HepG2 (cell line): ENCODE data around the gene IGFALS. TPM values are rescaled to one million over a fixed set of nuclear protein-coding genes. Genes with fewer than 3 reads are reported as not detected.
A peak's percentile ranks its signal among the peaks of the same experiment; 100 is the strongest.

ENCODE experiments used
- ATF7-NPFF ChIP-seq: sonication (generic); formaldehyde crosslinking; IDR thresholded peaks from 2 replicates; pipeline ENCODE4 v1.8.1; 2023; ENCODE audit warnings: mild to moderate bottlenecking, low read depth, missing genetic modification reagents, moderate library complexity
- DNMT1 ChIP-seq: sonication (generic); formaldehyde crosslinking; IDR thresholded peaks from 2 replicates; pipeline ENCODE4 v1.5.1; 2020; ENCODE audit warnings: mild to moderate bottlenecking, missing genetic modification reagents
- FOXM1 ChIP-seq: sonication (generic); formaldehyde crosslinking; IDR thresholded peaks from 2 replicates; pipeline ENCODE4 v1.5.0; 2020; ENCODE audit warnings: missing genetic modification reagents
- GATAD2A ChIP-seq: IDR thresholded peaks from 2 replicates; pipeline ENCODE4 v1.6.1; 2016
- KDM5B ChIP-seq: sonication (generic); formaldehyde crosslinking; IDR thresholded peaks from 2 replicates; pipeline ENCODE4 v1.4.0; 2020; ENCODE audit warnings: missing genetic modification reagents, mild to moderate bottlenecking, borderline replicate concordance
- MBNL3 ChIP-seq: fragments of 250-450 bp; sonication (Bioruptor Pico); conservative IDR thresholded peaks from 2 replicates; pipeline ENCODE4 v1.8.0; 2022; ENCODE audit warnings: mild to moderate bottlenecking, inconsistent platforms
- NFYC ChIP-seq: IDR thresholded peaks from 2 replicates; pipeline ENCODE4 v1.6.1; 2016; ENCODE audit warnings: missing genetic modification reagents, missing compliant biosample characterization
- PHF21A ChIP-seq: sonication (generic); formaldehyde crosslinking; IDR thresholded peaks from 2 replicates; pipeline ENCODE4 v1.5.0; 2020; ENCODE audit warnings: mild to moderate bottlenecking, missing genetic modification reagents
- RAD21 ChIP-seq: fragments of 450-650 bp; formaldehyde crosslinking; IDR thresholded peaks from 2 replicates; pipeline ENCODE4 v1.5.0; 2020; ENCODE audit warnings: mild to moderate bottlenecking
- YEATS4 ChIP-seq: sonication (generic); formaldehyde crosslinking; IDR thresholded peaks from 2 replicates; pipeline ENCODE4 v1.4.0; 2020; ENCODE audit warnings: missing genetic modification reagents, borderline replicate concordance
- YY1 ChIP-seq: IDR thresholded peaks from 2 replicates; pipeline ENCODE4 v1.6.1; 2011; ENCODE audit warnings: low read length, low read depth, moderate library complexity, mild to moderate bottlenecking; ENCODE audit not compliant: insufficient read depth, insufficient replicate concordance
- ZFP36 ChIP-seq: fragments of 150-350 bp; IDR thresholded peaks from 2 replicates; pipeline ENCODE4 v1.6.1; 2018; ENCODE audit warnings: borderline replicate concordance, low read length, low read depth; ENCODE audit not compliant: partially characterized antibody
- ZNF180 ChIP-seq: sonication (generic); formaldehyde crosslinking; IDR thresholded peaks from 2 replicates; pipeline ENCODE4 v1.4.0; 2020; ENCODE audit warnings: low read depth, missing genetic modification reagents, borderline replicate concordance
- ZNF234 ChIP-seq: sonication (generic); formaldehyde crosslinking; conservative IDR thresholded peaks from 2 replicates; pipeline ENCODE4 v1.5.1; 2020; ENCODE audit warnings: mild to moderate bottlenecking, missing genetic modification reagents
- ZNF44 ChIP-seq: sonication (generic); formaldehyde crosslinking; IDR thresholded peaks from 2 replicates; pipeline ENCODE4 v1.5.1; 2020; ENCODE audit warnings: mild to moderate bottlenecking, missing genetic modification reagents
- ZNF567 ChIP-seq: sonication (generic); formaldehyde crosslinking; IDR thresholded peaks from 2 replicates; pipeline ENCODE4 v1.8.1; 2023; ENCODE audit warnings: mild to moderate bottlenecking, missing genetic modification reagents, borderline replicate concordance
- ZNF644 ChIP-seq: IDR thresholded peaks from 2 replicates; pipeline ENCODE4 v1.6.1; 2016; ENCODE audit warnings: low read depth
- ZNF782 ChIP-seq: sonication (generic); formaldehyde crosslinking; IDR thresholded peaks from 2 replicates; pipeline ENCODE4 v1.4.0; 2020; ENCODE audit warnings: missing genetic modification reagents, mild to moderate bottlenecking, borderline replicate concordance
- ZNF83 ChIP-seq: sonication (generic); formaldehyde crosslinking; IDR thresholded peaks from 2 replicates; pipeline ENCODE4 v1.4.0; 2020; ENCODE audit warnings: missing genetic modification reagents, mild to moderate bottlenecking, borderline replicate concordance
- polyA plus RNA-seq, 8 experiments: library from polyadenylated mRNA; depleted of rRNA in 3 of 8; stranded (reverse) in 7 of 8; unstranded in 1 of 8; fragments of >200 nt; fragmentation: Illumina TruSeq in 4 of 8; extraction: Trizol in 4 of 8; gene quantifications; 2 replicates each; pipeline versions ENCODE4 v1.2.1 to v1.2.3, GENCODE V29; 2011 to 2016; ENCODE audit warnings: low read depth in 4 of 8, missing spikeins in 1 of 8, mixed read lengths in 1 of 8; ENCODE audit not compliant: insufficient read depth in 1 of 8
- total RNA-seq, 5 experiments: library from RNA; depleted of rRNA; stranded (reverse); fragments of >200 nt; fragmentation: Illumina TruSeq; extraction: Trizol; gene quantifications; 2 replicates each; pipeline ENCODE4 v1.2.3, GENCODE V29; 2016; ENCODE audit warnings: low read depth in 1 of 5
- TF ChIP-seq, protein P1 (sequence below): sonication (generic); formaldehyde crosslinking; IDR thresholded peaks from 2 replicates; pipeline ENCODE4 v1.4.0; 2020; ENCODE audit warnings: mild to moderate bottlenecking, missing genetic modification reagents, borderline replicate concordance
- TF ChIP-seq, protein P2 (sequence below): sonication (generic); formaldehyde crosslinking; IDR thresholded peaks from 2 replicates; pipeline ENCODE4 v1.4.0; 2020; ENCODE audit warnings: missing genetic modification reagents
- TF ChIP-seq, protein P3 (sequence below): sonication (generic); formaldehyde crosslinking; conservative IDR thresholded peaks from 2 replicates; pipeline ENCODE4 v1.5.0; 2020; ENCODE audit warnings: missing genetic modification reagents

The IGFALS gene
- total and polyA plus RNA-seq, 2 of the 13 experiments (the other 11 are each of a cell fraction or from before 2014, with no cell fraction given) = 0.34 to 2.4 TPM

DNA sequence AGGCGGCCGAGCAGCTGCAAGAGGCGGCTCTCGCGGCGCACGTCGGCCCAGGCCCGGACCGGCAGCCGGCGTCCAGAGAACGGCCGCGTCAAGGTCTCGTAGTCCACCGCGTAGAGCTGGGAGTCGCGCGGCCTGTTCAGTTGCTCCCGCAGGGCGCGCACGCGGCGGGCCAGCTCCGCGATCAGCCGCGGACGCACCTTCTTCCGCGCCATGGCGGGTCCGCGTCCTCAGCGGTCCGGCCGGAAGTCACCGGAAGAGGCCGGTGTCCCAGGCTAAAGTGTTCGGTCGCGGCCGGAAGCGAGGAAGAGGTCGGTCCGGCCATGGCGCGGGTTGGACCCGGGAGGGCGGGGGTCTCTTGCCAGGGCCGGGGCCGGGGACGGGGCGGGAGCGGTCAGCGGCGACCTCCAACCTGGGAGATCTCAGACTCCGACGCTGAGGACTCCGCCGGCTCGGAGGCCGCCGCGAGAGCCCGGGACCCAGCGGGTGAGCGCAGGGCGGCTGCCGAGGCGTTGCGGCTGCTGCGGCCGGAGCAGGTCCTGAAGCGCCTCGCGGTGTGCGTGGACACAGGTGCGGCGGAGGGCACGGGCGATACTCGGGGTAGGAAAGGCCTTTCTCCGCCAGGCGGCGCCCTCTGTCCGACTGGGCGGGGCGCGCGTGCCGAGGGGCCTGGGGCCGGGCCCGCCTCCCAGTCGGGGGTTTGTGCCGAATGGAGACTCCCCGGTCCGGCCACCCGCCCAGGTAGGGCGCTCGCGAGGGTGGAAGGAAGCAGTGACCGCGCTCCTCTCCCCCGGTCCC, 20.4 kb downstream of the IGFALS start, which contains the start of gene MRPS34 (continued):
- TF ChIP-seq ZNF234 (peak; percentile 23; the same call in 1 of the 2 replicates), ZNF567 (no peak), ZNF180 (CRISPR knock-in tag) (peak; percentile 82; the same call in 1 of the 2 replicates), YY1 (peak; percentile 95), GATAD2A (CRISPR knock-in tag) (peak; percentile 20; the same call in 1 of the 2 replicates), KDM5B (CRISPR knock-in tag) (no peak; the same call in none of the 2 replicates), ZNF644 (CRISPR knock-in tag) (no peak), ZNF782 (CRISPR knock-in tag) (peak; percentile 64; the same call in 1 of the 2 replicates), MBNL3 (CRISPR knock-in tag) (no peak), ATF7-NPFF (CRISPR knock-in tag) (peak; percentile 90), FOXM1 (peak; percentile 50; the same call in 1 of the 2 replicates), ZNF83 (no peak), ZNF44 (CRISPR knock-in tag) (0 out of 2 replicates have a peak, but pooled peaks have one; percentile 21), YEATS4 (peak; percentile 99), NFYC (CRISPR knock-in tag) (peak; percentile 48), ZFP36 (no peak), RAD21 (CRISPR knock-in tag) (peak; percentile 87), PHF21A (CRISPR knock-in tag) (peak; percentile 62), DNMT1 (CRISPR knock-in tag) (peak; percentile 94)
- TF ChIP-seq, protein P1, sequence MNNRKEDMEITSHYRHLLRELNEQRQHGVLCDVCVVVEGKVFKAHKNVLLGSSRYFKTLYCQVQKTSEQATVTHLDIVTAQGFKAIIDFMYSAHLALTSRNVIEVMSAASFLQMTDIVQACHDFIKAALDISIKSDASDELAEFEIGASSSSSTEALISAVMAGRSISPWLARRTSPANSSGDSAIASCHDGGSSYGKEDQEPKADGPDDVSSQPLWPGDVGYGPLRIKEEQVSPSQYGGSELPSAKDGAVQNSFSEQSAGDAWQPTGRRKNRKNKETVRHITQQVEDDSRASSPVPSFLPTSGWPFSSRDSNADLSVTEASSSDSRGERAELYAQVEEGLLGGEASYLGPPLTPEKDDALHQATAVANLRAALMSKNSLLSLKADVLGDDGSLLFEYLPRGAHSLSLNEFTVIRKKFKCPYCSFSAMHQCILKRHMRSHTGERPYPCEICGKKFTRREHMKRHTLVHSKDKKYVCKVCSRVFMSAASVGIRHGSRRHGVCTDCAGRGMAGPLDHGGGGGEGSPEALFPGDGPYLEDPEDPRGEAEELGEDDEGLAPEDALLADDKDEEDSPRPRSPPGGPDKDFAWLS (CRISPR knock-in tag) = no peak
- TF ChIP-seq, protein P2, sequence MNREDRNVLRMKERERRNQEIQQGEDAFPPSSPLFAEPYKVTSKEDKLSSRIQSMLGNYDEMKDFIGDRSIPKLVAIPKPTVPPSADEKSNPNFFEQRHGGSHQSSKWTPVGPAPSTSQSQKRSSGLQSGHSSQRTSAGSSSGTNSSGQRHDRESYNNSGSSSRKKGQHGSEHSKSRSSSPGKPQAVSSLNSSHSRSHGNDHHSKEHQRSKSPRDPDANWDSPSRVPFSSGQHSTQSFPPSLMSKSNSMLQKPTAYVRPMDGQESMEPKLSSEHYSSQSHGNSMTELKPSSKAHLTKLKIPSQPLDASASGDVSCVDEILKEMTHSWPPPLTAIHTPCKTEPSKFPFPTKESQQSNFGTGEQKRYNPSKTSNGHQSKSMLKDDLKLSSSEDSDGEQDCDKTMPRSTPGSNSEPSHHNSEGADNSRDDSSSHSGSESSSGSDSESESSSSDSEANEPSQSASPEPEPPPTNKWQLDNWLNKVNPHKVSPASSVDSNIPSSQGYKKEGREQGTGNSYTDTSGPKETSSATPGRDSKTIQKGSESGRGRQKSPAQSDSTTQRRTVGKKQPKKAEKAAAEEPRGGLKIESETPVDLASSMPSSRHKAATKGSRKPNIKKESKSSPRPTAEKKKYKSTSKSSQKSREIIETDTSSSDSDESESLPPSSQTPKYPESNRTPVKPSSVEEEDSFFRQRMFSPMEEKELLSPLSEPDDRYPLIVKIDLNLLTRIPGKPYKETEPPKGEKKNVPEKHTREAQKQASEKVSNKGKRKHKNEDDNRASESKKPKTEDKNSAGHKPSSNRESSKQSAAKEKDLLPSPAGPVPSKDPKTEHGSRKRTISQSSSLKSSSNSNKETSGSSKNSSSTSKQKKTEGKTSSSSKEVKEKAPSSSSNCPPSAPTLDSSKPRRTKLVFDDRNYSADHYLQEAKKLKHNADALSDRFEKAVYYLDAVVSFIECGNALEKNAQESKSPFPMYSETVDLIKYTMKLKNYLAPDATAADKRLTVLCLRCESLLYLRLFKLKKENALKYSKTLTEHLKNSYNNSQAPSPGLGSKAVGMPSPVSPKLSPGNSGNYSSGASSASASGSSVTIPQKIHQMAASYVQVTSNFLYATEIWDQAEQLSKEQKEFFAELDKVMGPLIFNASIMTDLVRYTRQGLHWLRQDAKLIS (CRISPR knock-in tag) = peak; percentile 57; the same call in 1 of the 2 replicates
- TF ChIP-seq, protein P3, sequence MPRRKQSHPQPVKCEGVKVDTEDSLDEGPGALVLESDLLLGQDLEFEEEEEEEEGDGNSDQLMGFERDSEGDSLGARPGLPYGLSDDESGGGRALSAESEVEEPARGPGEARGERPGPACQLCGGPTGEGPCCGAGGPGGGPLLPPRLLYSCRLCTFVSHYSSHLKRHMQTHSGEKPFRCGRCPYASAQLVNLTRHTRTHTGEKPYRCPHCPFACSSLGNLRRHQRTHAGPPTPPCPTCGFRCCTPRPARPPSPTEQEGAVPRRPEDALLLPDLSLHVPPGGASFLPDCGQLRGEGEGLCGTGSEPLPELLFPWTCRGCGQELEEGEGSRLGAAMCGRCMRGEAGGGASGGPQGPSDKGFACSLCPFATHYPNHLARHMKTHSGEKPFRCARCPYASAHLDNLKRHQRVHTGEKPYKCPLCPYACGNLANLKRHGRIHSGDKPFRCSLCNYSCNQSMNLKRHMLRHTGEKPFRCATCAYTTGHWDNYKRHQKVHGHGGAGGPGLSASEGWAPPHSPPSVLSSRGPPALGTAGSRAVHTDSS (CRISPR knock-in tag) = 0 out of 2 replicates have a peak, but pooled peaks have one; percentile 20
